ENCODE data around the gene PILRA. TPM values are rescaled to one million over a fixed set of nuclear protein-coding genes. Genes with fewer than 3 reads are reported as not detected.

The PILRA gene
- total RNA-seq, 1 donor from 2014 or later, result 4.2 TPM

GRCh38 chr7:100432053-100432452 lies 58.8 kb downstream of the PILRA start:
- Mint-ChIP-seq H3K4me3 (ENCODE audit: unreplicated experiment) (peak overlapping the region; percentile 94), H3K27me3 (ENCODE audit: unreplicated experiment) (peaks cover 27% of the 10 kb centered on the region), H3K27ac (ENCODE audit: unreplicated experiment) (peak overlapping the region; percentile 6), H3K4me1 (ENCODE audit: unreplicated experiment) (peaks cover 45% of the 10 kb centered on the region), H3K9me3 (ENCODE audit: unreplicated experiment) (no peaks in the 10 kb centered on the region), H3K36me3 (ENCODE audit: low read depth, unreplicated experiment) (peaks cover 44% of the 10 kb centered on the region)
- no peak for DNase-seq (ENCODE audit: low spot score)
- no peak for TF ChIP-seq CTCF (IDR thresholded peaks at IDR 0.05; ENCODE audit: unreplicated experiment)

- Mint-ChIP-seq H3K4me1 (ENCODE audit: unreplicated experiment) (peaks cover 45% of the 10 kb centered on the region), H3K9me3 (ENCODE audit: unreplicated experiment) (no peaks in the 10 kb centered on the region), H3K4me3 (ENCODE audit: unreplicated experiment) (peak overlapping the region; percentile 94), H3K36me3 (ENCODE audit: low read depth, unreplicated experiment) (peaks cover 44% of the 10 kb centered on the region), H3K27me3 (ENCODE audit: unreplicated experiment) (peaks cover 27% of the 10 kb centered on the region), H3K27ac (ENCODE audit: unreplicated experiment) (peak overlapping the region; percentile 39)
- no peak for TF ChIP-seq CTCF (IDR thresholded peaks at IDR 0.05; ENCODE audit: unreplicated experiment)
- no peak for DNase-seq (ENCODE audit: low spot score)
Measured at GRCh38 chr7:100432621-100433275, 59.5 kb downstream of the PILRA start.

- Mint-ChIP-seq H3K4me3 (ENCODE audit: unreplicated experiment) (no peak overlapping the region), H3K4me1 (ENCODE audit: unreplicated experiment) (peaks cover 48% of the 10 kb centered on the region), H3K27me3 (ENCODE audit: unreplicated experiment) (peaks cover 25% of the 10 kb centered on the region), H3K9me3 (ENCODE audit: unreplicated experiment) (no peaks in the 10 kb centered on the region), H3K27ac (ENCODE audit: unreplicated experiment) (no peak overlapping the region), H3K36me3 (ENCODE audit: low read depth, unreplicated experiment) (peaks cover 43% of the 10 kb centered on the region)
- DNase-seq (ENCODE audit: low spot score), result no peak
- TF ChIP-seq CTCF (IDR thresholded peaks at IDR 0.05; ENCODE audit: unreplicated experiment), result no peak
Measured at GRCh38 chr7:100433276-100433591, 59.9 kb downstream of the PILRA start.

GRCh38 chr7:100433592-100434296 lies 60.5 kb downstream of the PILRA start:
- Mint-ChIP-seq H3K36me3 (ENCODE audit: low read depth, unreplicated experiment) (peaks cover 38% of the 10 kb centered on the region), H3K27me3 (ENCODE audit: unreplicated experiment) (peaks cover 21% of the 10 kb centered on the region), H3K9me3 (ENCODE audit: unreplicated experiment) (no peaks in the 10 kb centered on the region), H3K27ac (ENCODE audit: unreplicated experiment) (peak overlapping the region; percentile 38), H3K4me1 (ENCODE audit: unreplicated experiment) (peaks cover 50% of the 10 kb centered on the region), H3K4me3 (ENCODE audit: unreplicated experiment) (peak overlapping the region; percentile 94)
- DNase-seq (ENCODE audit: low spot score), result no peak
- no peak for TF ChIP-seq CTCF (IDR thresholded peaks at IDR 0.05; ENCODE audit: unreplicated experiment)

Measured in endothelial cell (in vitro differentiated cells).